CD14-positive monocyte (primary cell): ENCODE results near the gene SHLD1. TPM values are rescaled to one million over a fixed set of nuclear protein-coding genes. Genes with fewer than 3 reads are reported as not detected.
A peak's percentile ranks its signal among the peaks of the same experiment; 100 is the strongest.

Source experiments
- DNase-seq, 3 donors: peaks; one replicate each; pipeline ENCODE4 v3.0.0-alpha.2; 2011 to 2022
- H2AFZ ChIP-seq: 2 replicates; pipeline ENCODE4 v1.6.0; 2012; ENCODE audit warnings: mild to moderate bottlenecking, low read depth, low read length, inconsistent platforms; ENCODE audit not compliant: insufficient read depth, poor library complexity, severe bottlenecking
- H3K27ac ChIP-seq, 2 donors: 1 replicate in 1 of 2; 2 replicates in 1 of 2; pipeline ENCODE4 v1.5.1; 2012 to 2013; ENCODE audit warnings: low read length in 2 of 2, control low read depth in 1 of 2, inconsistent platforms in 1 of 2, low read depth in 1 of 2, mild to moderate bottlenecking in 1 of 2
- H3K27me3 ChIP-seq, 2 donors: one replicate each; pipeline versions ENCODE4 v1.6.0 to v1.6.1; 2011 to 2013; ENCODE audit warnings: low read length in 2 of 2; ENCODE audit not compliant: control insufficient read depth in 2 of 2, insufficient read depth in 2 of 2
- H3K36me3 ChIP-seq, 2 donors: replicated peaks in 1 of 2; 1 replicate in 1 of 2; 2 replicates in 1 of 2; pipeline versions ENCODE4 v1.5.1 to v1.6.1; 2012 to 2013; ENCODE audit warnings: low read length in 2 of 2, control low read depth in 1 of 2, inconsistent platforms in 1 of 2, mild to moderate bottlenecking in 1 of 2; ENCODE audit not compliant: insufficient read depth in 2 of 2, control insufficient read depth in 1 of 2
- H3K4me1 ChIP-seq, 2 donors: 1 replicate in 1 of 2; 2 replicates in 1 of 2; pipeline versions ENCODE4 v1.5.1 to v1.6.1; 2012 to 2013; ENCODE audit warnings: low read length in 2 of 2, control low read depth in 1 of 2, inconsistent platforms in 1 of 2, mild to moderate bottlenecking in 1 of 2, moderate library complexity in 1 of 2; ENCODE audit not compliant: insufficient read depth in 2 of 2, control insufficient read depth in 1 of 2
- H3K4me2 ChIP-seq: replicated peaks from 2 replicates; pipeline ENCODE3; 2012; ENCODE audit warnings: low read length, moderate library complexity, mild to moderate bottlenecking; ENCODE audit not compliant: poor library complexity, severe bottlenecking; ENCODE audit errors: extremely low read depth
- H3K4me3 ChIP-seq, 3 experiments: fragments of 200-600 bp in 1 of 3; sonication (generic) in 1 of 3; replicated peaks in 1 of 3; 1 replicate in 2 of 3; 2 replicates in 1 of 3; pipeline ENCODE4 v1.5.1; 2011 to 2013; ENCODE audit warnings: low read length in 3 of 3, mild to moderate bottlenecking in 3 of 3, control low read depth in 2 of 3, low read depth in 2 of 3, inconsistent platforms in 1 of 3, moderate library complexity in 1 of 3
- H3K79me2 ChIP-seq: 2 replicates; pipeline ENCODE4 v1.6.0; 2012; ENCODE audit warnings: mild to moderate bottlenecking, control low read depth, inconsistent platforms, low read length, moderate library complexity; ENCODE audit not compliant: insufficient read depth
- H3K9ac ChIP-seq: 2 replicates; pipeline ENCODE4 v1.6.0; 2017; ENCODE audit warnings: low read length, mild to moderate bottlenecking; ENCODE audit not compliant: insufficient read depth, poor library complexity, severe bottlenecking
- H3K9me3 ChIP-seq, 2 donors: replicated peaks in 1 of 2; 1 replicate in 1 of 2; 2 replicates in 1 of 2; pipeline versions ENCODE4 v1.5.1 to v1.6.1; 2012 to 2013; ENCODE audit warnings: low read length in 2 of 2, control low read depth in 1 of 2; ENCODE audit not compliant: control insufficient read depth in 1 of 2, insufficient read depth in 1 of 2
- H4K20me1 ChIP-seq: 2 replicates; pipeline ENCODE4 v1.6.0; 2012; ENCODE audit warnings: mild to moderate bottlenecking, low read length, control low read depth, moderate library complexity; ENCODE audit not compliant: insufficient read depth
- H3K27ac Mint-ChIP-seq, 7 donors: one replicate each; pipeline ENCODE4 v1.8.0; 2020; ENCODE audit warnings: mild to moderate bottlenecking in 7 of 7, mixed read lengths in 7 of 7, moderate library complexity in 6 of 7, inconsistent platforms in 2 of 7
- H3K27me3 Mint-ChIP-seq, 3 donors: one replicate each; pipeline ENCODE4 v1.8.0; 2021 to 2022; ENCODE audit warnings: low read depth in 3 of 3, mild to moderate bottlenecking in 3 of 3, mixed read lengths in 3 of 3, moderate library complexity in 3 of 3, inconsistent platforms in 1 of 3
- H3K36me3 Mint-ChIP-seq, 2 donors: one replicate each; pipeline ENCODE4 v1.8.0; 2020; ENCODE audit warnings: mixed read lengths in 2 of 2, inconsistent platforms in 1 of 2, mild to moderate bottlenecking in 1 of 2
- H3K4me1 Mint-ChIP-seq: one replicate; pipeline ENCODE4 v1.8.0; 2020; ENCODE audit warnings: mild to moderate bottlenecking, mixed read lengths
- H3K4me3 Mint-ChIP-seq, 2 donors: one replicate each; pipeline ENCODE4 v1.8.0; 2020; ENCODE audit warnings: mild to moderate bottlenecking in 2 of 2, mixed read lengths in 2 of 2, moderate library complexity in 1 of 2
- H3K9me3 Mint-ChIP-seq, 7 donors: one replicate each; pipeline ENCODE4 v1.8.0; 2020 to 2022; ENCODE audit warnings: mixed read lengths in 7 of 7, mild to moderate bottlenecking in 6 of 7, moderate library complexity in 6 of 7, inconsistent platforms in 2 of 7
- CTCF ChIP-seq: fragments of 200-600 bp; IDR thresholded peaks from one replicate; pipeline ENCODE4 v1.8.0; 2022; ENCODE audit warnings: antibody characterized with exemption, mild to moderate bottlenecking
- WGBS: methylation state at CpG from one replicate; pipeline ENCODE4 v1.1.5; 2013; ENCODE audit warnings: missing lambda C conversion rate; ENCODE audit not compliant: insufficient coverage; 5-methylcytosine and 5-hydroxymethylcytosine counted together
- intact Hi-C, 2 donors: fragments of 100-400 bp; cut with micrococcal nuclease; formaldehyde crosslinking; loops; one replicate each; pipeline versions ENCODE4 v1.15.0 to v1.15.1; 2023
- polyA plus RNA-seq, 3 donors: library from polyadenylated mRNA; depleted of rRNA in 1 of 3; unstranded in 2 of 3; stranded (reverse) in 1 of 3; fragments of 300-500 nt in 2 of 3; fragments of >200 nt in 1 of 3; fragmentation: Illumina TruSeq in 2 of 3; gene quantifications; 1 replicate in 2 of 3; 2 replicates in 1 of 3; pipeline ENCODE4 v1.2.3, GENCODE V29; 2012 to 2021

SHLD1 gene
- polyA plus RNA-seq, 3 donors: 8.3 to 12.7 (median 11.5) TPM

DNA sequence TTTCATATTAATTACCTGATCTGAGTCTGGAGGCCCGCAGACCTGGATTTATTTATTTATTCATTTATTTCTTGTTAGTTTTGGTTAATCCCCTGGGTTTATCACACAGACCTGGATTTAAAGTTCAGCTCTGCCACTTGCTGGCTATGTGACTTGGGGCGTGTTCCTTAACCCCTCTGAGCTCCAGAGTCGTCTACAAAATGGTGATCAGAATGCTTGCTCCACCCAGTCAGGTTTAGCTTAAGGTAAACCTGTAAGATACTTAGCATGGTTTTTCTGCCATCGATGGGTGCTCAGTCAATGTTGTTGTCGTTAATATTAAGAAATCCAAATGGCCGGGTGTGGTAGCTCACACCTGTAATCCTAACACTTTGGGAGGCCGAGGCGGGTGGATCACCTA lies 23.4 kb downstream of the SHLD1 start:
- H3K9me3 ChIP-seq: no peaks in the 10 kb centered on the region
- H3K4me3 ChIP-seq: no peak overlapping the region
- peaks cover 16 to 19% of the 10 kb centered on the region in 2 donors for H3K4me1 ChIP-seq
- Mint-ChIP-seq H3K36me3 (peaks cover 29 to 48% of the 10 kb centered on the region in 2 donors), H3K4me1 (peaks cover 28% of the 10 kb centered on the region), H3K27ac (no peak overlapping the region), H3K9me3 (no peaks in the 10 kb centered on the region), H3K4me3 (no peak overlapping the region), H3K27me3 (no peaks in the 10 kb centered on the region)
- H3K27me3 ChIP-seq: no peaks in the 10 kb centered on the region
- no peak overlapping the region for H2AFZ ChIP-seq
- no peak for DNase-seq
- H3K79me2 ChIP-seq: peaks cover 10% of the 10 kb centered on the region
- WGBS: 94% methylated on average over 2 of the region's 8 CpGs
- H3K4me2 ChIP-seq: no peak overlapping the region
- no peak overlapping the region for H3K9ac ChIP-seq
- intact Hi-C loops: loop anchor here in 1 of 2 donors (10.0 kb wide), 1 partner anchor 179 kb away; no protein-coding TSS in a partner anchor
- H3K27ac ChIP-seq: no peak overlapping the region
- TF ChIP-seq CTCF: no peak
- peaks cover 13 to 45% of the 10 kb centered on the region in 2 donors for H3K36me3 ChIP-seq
- no peaks in the 10 kb centered on the region for H4K20me1 ChIP-seq

DNA sequence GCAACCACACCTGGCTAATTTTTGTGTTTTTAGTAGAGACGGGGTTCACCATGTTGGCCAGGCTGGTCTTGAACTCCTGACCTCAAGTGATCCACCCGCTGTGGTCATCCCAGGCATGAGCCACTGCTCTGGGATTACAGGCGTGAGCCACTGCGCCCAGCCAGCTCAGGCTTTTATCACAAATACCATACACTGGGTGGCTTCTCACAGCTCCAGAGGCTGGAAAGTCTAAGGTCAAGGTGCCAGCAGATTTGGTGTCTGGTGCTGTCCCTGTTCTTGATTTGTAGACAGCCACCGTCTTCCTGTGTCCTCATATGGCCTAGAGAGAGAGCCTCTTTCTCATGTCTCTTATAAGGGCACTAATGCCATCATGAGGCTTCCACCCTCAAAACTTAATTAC lies 25.9 kb downstream of the SHLD1 start:
- 100% methylated on average over 4 of the region's 5 CpGs for WGBS
- H4K20me1 ChIP-seq: no peaks in the 10 kb centered on the region
- Mint-ChIP-seq H3K36me3 (peaks cover 37 to 59% of the 10 kb centered on the region in 2 donors), H3K4me3 (no peak overlapping the region), H3K9me3 (no peaks in the 10 kb centered on the region), H3K4me1 (peaks cover 11% of the 10 kb centered on the region), H3K27ac (peak overlapping the region in 1 of 7 donors; percentile 10), H3K27me3 (no peaks in the 10 kb centered on the region)
- H3K36me3 ChIP-seq: peaks cover 16 to 61% of the 10 kb centered on the region in 2 donors
- DNase-seq: no peak
- H3K9ac ChIP-seq: no peak overlapping the region
- intact Hi-C loops: loop anchor here in 1 of 2 donors (10.0 kb wide), 1 partner anchor 181 kb away; no protein-coding TSS in a partner anchor
- no peak overlapping the region for H2AFZ ChIP-seq
- TF ChIP-seq CTCF: no peak
- H3K4me3 ChIP-seq: no peak overlapping the region
- no peak overlapping the region for H3K27ac ChIP-seq
- no peaks in the 10 kb centered on the region for H3K9me3 ChIP-seq
- peaks cover 5% of the 10 kb centered on the region for H3K79me2 ChIP-seq
- H3K27me3 ChIP-seq: no peaks in the 10 kb centered on the region
- peaks cover under 1 to 4% of the 10 kb centered on the region in 2 donors for H3K4me1 ChIP-seq
- no peak overlapping the region for H3K4me2 ChIP-seq
